RWPE1 (cell line): ENCODE results near the gene TGIF2.
"Not testable (repeated sequence)": the region's sequence is repeated elsewhere in the genome, so short reads cannot be mapped to it uniquely, and the experiment has no call there.

ENCODE experiments used
- CTCF ChIA-PET: fragments of 350-600 bp; sonication (Branson Sonifier 250); formaldehyde crosslinking; extraction: SDS; loops from one replicate; lab custom pipeline; 2021; lab: Yijun Ruan, JAX
- POLR2A ChIA-PET: fragments of 400-600 bp; formaldehyde crosslinking; extraction: SDS; loops from one replicate; lab custom pipeline; 2020; ENCODE audit warnings: antibody characterized with exemption; ENCODE audit not compliant: low non-redundant PET; lab: Yijun Ruan, JAX
- DNase-seq: peaks from one replicate; pipeline ENCODE4 v3.0.0; 2012; ENCODE audit warnings: low spot score
- H3K27ac ChIP-seq: fragments of 450-650 bp; 2 replicates; pipeline ENCODE4 v1.5.1; 2017
- CTCF ChIP-seq: fragments of 450-650 bp; conservative IDR thresholded peaks from 2 replicates; pipeline ENCODE4 v1.5.1; 2017; ENCODE audit warnings: low read depth, mild to moderate bottlenecking

TGIF2 gene

GRCh38 chr20:36607586-36608387, 34.4 kb downstream of the TGIF2 start:
- peak; percentile 48 for DNase-seq
- H3K27ac ChIP-seq = peak overlapping the region; percentile 57
- POLR2A ChIA-PET = interaction anchor here (0.7 kb wide), 2 partner anchors 166 to 721 kb away, joined by 4 to 6 read pairs; no protein-coding TSS in a partner anchor
- no peak for TF ChIP-seq CTCF
- CTCF ChIA-PET = interaction anchor here (0.7 kb wide), 1 partner anchor 167 kb away, joined by 4 read pairs; no protein-coding TSS in a partner anchor

DNA sequence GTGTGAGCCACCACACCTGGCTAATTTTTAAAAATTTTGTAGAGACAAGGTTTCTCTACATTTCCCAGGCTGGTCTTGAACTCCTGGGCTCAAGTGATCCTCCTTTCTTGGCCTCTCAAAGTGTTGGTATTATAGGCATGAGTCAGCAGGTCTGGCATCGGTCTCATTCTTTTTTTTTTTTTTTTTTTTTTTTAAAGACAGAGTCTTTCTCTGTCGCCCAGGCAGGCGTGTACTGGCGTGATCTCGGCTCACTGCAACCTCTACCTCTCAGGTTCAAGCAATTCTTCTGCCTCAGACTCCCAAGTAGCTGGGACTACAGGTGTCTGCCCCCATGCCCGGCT, 35.0 kb downstream of the TGIF2 start:
- peak overlapping the region; percentile 32 for H3K27ac ChIP-seq
- not testable (repeated sequence) for DNase-seq
- POLR2A ChIA-PET = interaction anchor here (0.7 kb wide), 1 partner anchor 56 kb away, joined by 6 read pairs; no protein-coding TSS in a partner anchor
- CTCF ChIA-PET = interaction anchor here (0.6 kb wide), 1 partner anchor 294 kb away, joined by 3 read pairs; no protein-coding TSS in a partner anchor

GRCh38 chr20:36611625-36612024, 38.2 kb downstream of the TGIF2 start:
- H3K27ac ChIP-seq = no peak overlapping the region
- DNase-seq = no peak
- POLR2A ChIA-PET = no interaction called here
- no peak for TF ChIP-seq CTCF
- CTCF ChIA-PET = interaction anchor here (0.6 to 1.8 kb wide), 8 partner anchors 11 to 308 kb away, joined by 3 to 9 read pairs (median 4); no protein-coding TSS in a partner anchor

DNA sequence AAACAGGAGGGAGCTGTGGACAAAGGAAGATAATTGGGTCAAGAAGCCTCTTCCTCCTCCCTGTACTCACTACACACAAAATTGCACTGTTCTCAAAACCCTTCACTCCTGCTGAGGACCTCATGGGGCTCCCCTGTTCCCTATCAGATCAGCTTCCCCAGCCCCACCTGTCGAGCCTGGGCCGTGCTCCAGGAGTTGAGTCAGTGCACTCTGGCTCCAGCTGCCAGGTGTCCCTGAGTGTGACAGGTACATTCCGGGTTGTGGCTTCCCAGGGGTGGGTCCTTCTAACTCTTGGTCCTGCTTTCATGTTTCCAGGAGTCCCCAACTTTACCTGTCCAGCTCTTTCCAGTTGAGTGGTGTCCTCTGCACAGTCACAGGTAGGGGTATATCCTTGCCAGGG, 40.6 kb downstream of the TGIF2 start:
- H3K27ac ChIP-seq = peak overlapping the region; percentile 31
- ChIA-PET CTCF (interaction anchor here (0.6 to 1.2 kb wide), 4 partner anchors 13 to 251 kb away, joined by 3 to 4 read pairs (median 3); no protein-coding TSS in a partner anchor), POLR2A (no interaction called here)
- no peak for TF ChIP-seq CTCF
- no peak for DNase-seq

DNA sequence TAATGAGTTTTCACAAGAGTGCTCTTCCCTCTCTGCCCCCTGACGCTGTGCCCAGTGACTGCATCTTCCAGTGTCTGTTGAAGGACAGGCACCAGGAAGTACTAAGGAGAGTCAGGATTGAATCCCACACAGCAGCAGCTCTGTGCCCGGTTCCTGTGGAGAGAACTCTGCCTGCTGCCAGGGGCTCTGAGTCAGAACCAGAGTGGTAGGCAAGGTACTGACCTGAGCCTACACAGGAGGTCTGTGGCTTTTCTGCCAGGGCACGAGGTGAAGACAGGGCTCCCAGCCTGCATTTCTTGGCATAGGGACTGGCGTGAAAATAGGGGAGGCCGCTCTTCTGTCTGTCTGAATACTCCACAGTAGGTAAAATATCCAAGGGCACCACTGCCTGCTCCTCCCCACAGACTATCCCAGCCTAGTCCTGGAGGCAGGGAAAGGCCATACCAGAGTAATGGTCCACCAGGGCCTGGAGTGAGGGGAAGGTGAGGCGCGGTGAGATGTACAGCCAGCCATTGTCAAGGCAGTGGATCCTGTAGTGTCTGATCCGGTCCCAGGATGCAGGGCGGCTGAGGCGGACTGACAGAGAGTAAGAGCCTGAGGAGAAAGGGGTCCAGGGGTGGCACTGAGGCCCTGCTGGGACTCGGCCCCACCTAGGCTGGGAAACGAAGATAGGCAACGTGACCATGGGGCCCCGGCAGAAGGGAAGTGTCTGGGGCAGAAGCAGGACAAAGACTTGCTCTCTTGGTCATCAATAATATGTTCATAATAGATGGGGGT, 41.6 kb downstream of the TGIF2 start:
- ChIA-PET CTCF (interaction anchor here (0.6 to 1.2 kb wide), 3 partner anchors 13 to 1623 kb away, joined by 3 to 6 read pairs (median 4); no protein-coding TSS in a partner anchor), POLR2A (interaction anchor here (0.7 kb wide), 1 partner anchor 552 kb away, joined by 6 read pairs; no protein-coding TSS in a partner anchor)
- H3K27ac ChIP-seq = peak overlapping the region; percentile 31
- no peak for DNase-seq
- TF ChIP-seq CTCF = no peak

DNA sequence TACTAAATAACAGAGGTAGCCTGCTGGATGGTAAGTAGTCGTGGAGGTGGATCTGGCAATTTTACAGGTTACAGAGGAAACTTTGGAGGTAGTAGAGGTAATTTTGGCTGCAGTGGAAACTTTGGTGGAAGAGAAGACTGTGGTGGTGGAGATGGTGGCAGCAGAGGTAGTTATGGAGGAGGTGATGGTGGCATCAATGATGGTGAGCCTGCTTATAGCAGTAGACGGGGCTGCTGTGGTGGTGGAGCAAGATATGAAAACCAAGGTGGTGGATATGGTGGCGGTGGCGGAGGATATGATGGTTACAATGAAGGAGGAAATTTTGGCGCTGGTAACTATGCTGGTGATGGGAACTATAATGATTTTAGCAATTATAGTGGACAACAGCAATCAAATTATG, 47.5 kb downstream of the TGIF2 start:
- CTCF ChIA-PET = interaction anchor here (0.8 to 1.0 kb wide), 2 partner anchors 8 to 418 kb away, joined by 3 to 4 read pairs; no protein-coding TSS in a partner anchor
- POLR2A ChIA-PET = no interaction called here
- no peak for TF ChIP-seq CTCF
- DNase-seq = no peak
- H3K27ac ChIP-seq = no peak overlapping the region
